Ishikawa (cell line): ENCODE data around the gene MFSD12.

Experiments used
- EP300 ChIP-seq: IDR thresholded peaks from 2 replicates; pipeline ENCODE4 v1.6.1; 2012; ENCODE audit warnings: borderline replicate concordance
- MAX ChIP-seq: IDR thresholded peaks from 2 replicates; pipeline ENCODE4 v1.6.1; 2012
- RAD21 ChIP-seq: IDR thresholded peaks from 2 replicates; pipeline ENCODE4 v1.6.1; 2012; ENCODE audit warnings: low read depth
- TEAD4 ChIP-seq: IDR thresholded peaks from 2 replicates; pipeline ENCODE4 v1.6.1; 2012
- ZBTB7A ChIP-seq: IDR thresholded peaks from 2 replicates; pipeline ENCODE4 v1.6.1; 2012; ENCODE audit warnings: low read depth

- TF ChIP-seq EP300 (no peak), TEAD4 (no peak), MAX (no peak), RAD21 (no peak), ZBTB7A (no peak)
These were observed 30.7 kb downstream of the MFSD12 start for GRCh38 chr19:3526507-3527237.
